H1 (cell line): ENCODE data around the gene PPP1R12A. TPM values are rescaled to one million over a fixed set of nuclear protein-coding genes. Genes with fewer than 3 reads are reported as not detected.

Experiments used
- CTCF ChIA-PET: fragments of 300-600 bp; sonication (Branson Sonifier 250); formaldehyde crosslinking; loops from one replicate; lab custom pipeline; 2021; ENCODE audit not compliant: partially characterized antibody; lab: Charles Lee
- POLR2A ChIA-PET: fragments of 300-600 bp; sonication (Branson Sonifier 250); formaldehyde crosslinking; loops from one replicate; lab custom pipeline; 2021; ENCODE audit warnings: inconsistent platforms; ENCODE audit not compliant: partially characterized antibody; lab: Charles Lee
- DNase-seq, 2 experiments: peaks; one replicate each; pipeline versions ENCODE4 v3.0.0 to v3.0.0-alpha.2; 2010 to 2022; ENCODE audit warnings: low spot score in 2 of 2, low read depth in 1 of 2, mixed read lengths in 1 of 2
- FAIRE-seq: peaks from 2 replicates; lab custom pipeline; 2011; peaks lifted over from hg19 to GRCh38; lab: Jason Lieb, UNC
- H2AFZ ChIP-seq: 2 replicates; pipeline ENCODE4 v1.8.1; 2012; ENCODE audit warnings: low read length, inconsistent platforms
- H2AK5ac ChIP-seq: 2 replicates; pipeline ENCODE4 v1.6.1; 2013; ENCODE audit warnings: low read depth, low read length
- H2BK120ac ChIP-seq: replicated peaks from 2 replicates; pipeline ENCODE3; 2013; ENCODE audit warnings: low read depth, low read length, inconsistent platforms
- H2BK12ac ChIP-seq: 2 replicates; pipeline ENCODE4 v1.6.1; 2013; ENCODE audit warnings: low read depth, low read length
- H2BK15ac ChIP-seq: 2 replicates; pipeline ENCODE4 v1.6.1; 2013; ENCODE audit warnings: low read length
- H2BK20ac ChIP-seq: 2 replicates; pipeline ENCODE4 v1.6.1; 2013; ENCODE audit warnings: low read length
- H2BK5ac ChIP-seq: 2 replicates; pipeline ENCODE4 v1.6.1; 2013; ENCODE audit warnings: low read depth, low read length
- H3K14ac ChIP-seq: 2 replicates; pipeline ENCODE4 v1.6.1; 2013; ENCODE audit warnings: inconsistent platforms; ENCODE audit not compliant: insufficient read length
- H3K18ac ChIP-seq: 2 replicates; pipeline ENCODE4 v1.6.1; 2013; ENCODE audit warnings: low read length; ENCODE audit errors: extremely low read depth
- H3K23ac ChIP-seq: 2 replicates; pipeline ENCODE4 v1.6.1; 2013; ENCODE audit warnings: inconsistent platforms; ENCODE audit not compliant: insufficient read length
- H3K23me2 ChIP-seq: 2 replicates; pipeline ENCODE4 v1.6.1; 2013; ENCODE audit warnings: low read depth, low read length
- H3K27ac ChIP-seq: 2 replicates; pipeline ENCODE4 v1.6.1; 2011; ENCODE audit warnings: low read depth, low read length, inconsistent platforms
- H3K27me3 ChIP-seq, 4 experiments: replicated peaks in 1 of 4; 1 replicate in 1 of 4; 2 replicates in 3 of 4; pipeline versions ENCODE4 v1.6.1 to v1.8.1; 2011 to 2013; ENCODE audit warnings: low read length in 3 of 4, mild to moderate bottlenecking in 3 of 4, inconsistent platforms in 2 of 4, mixed read lengths in 2 of 4, moderate library complexity in 1 of 4; ENCODE audit not compliant: control insufficient read depth in 3 of 4, insufficient read depth in 3 of 4; ENCODE audit errors: extremely low read depth in 1 of 4
- H3K36me3 ChIP-seq, 4 experiments: 2 replicates each; pipeline versions ENCODE4 v1.6.1 to v1.8.1; 2011 to 2013; ENCODE audit warnings: mild to moderate bottlenecking in 4 of 4, low read length in 3 of 4, moderate library complexity in 2 of 4, control low read depth in 1 of 4, inconsistent platforms in 1 of 4; ENCODE audit not compliant: insufficient read depth in 4 of 4, control insufficient read depth in 2 of 4
- H3K4ac ChIP-seq: replicated peaks from 2 replicates; pipeline ENCODE3; 2013; ENCODE audit warnings: low read length, low read depth, mixed read lengths, inconsistent platforms; ENCODE audit not compliant: insufficient read length
- H3K4me1 ChIP-seq, 4 experiments: replicated peaks in 1 of 4; 1 replicate in 1 of 4; 2 replicates in 3 of 4; pipeline versions ENCODE4 v1.6.1 to v1.8.1; 2011 to 2013; ENCODE audit warnings: low read length in 3 of 4, inconsistent platforms in 2 of 4, mixed read lengths in 1 of 4; ENCODE audit not compliant: insufficient read depth in 4 of 4, control insufficient read depth in 3 of 4
- H3K4me2 ChIP-seq, 2 experiments: 2 replicates each; pipeline versions ENCODE4 v1.6.1 to v1.8.1; 2011 to 2013; ENCODE audit warnings: low read depth in 2 of 2, low read length in 2 of 2, control low read depth in 1 of 2, inconsistent platforms in 1 of 2, mild to moderate bottlenecking in 1 of 2; ENCODE audit not compliant: insufficient read depth in 1 of 2
- H3K4me3 ChIP-seq, 4 experiments: fragments of 200-600, 300-600 bp in 1 of 4; sonication (generic), shearing (Covaris generic), sonication (Bioruptor Twin) in 1 of 4; 2 replicates each; pipeline versions ENCODE4 v1.5.1 to v1.8.1; 2011 to 2016; ENCODE audit warnings: low read length in 4 of 4, low read depth in 3 of 4, control low read depth in 2 of 4, inconsistent platforms in 2 of 4, mild to moderate bottlenecking in 2 of 4, mixed read lengths in 1 of 4, moderate library complexity in 1 of 4; ENCODE audit not compliant: insufficient read depth in 2 of 4; ENCODE audit errors: extremely low read depth in 1 of 4
- H3K56ac ChIP-seq: replicated peaks from 2 replicates; pipeline ENCODE3; 2013; ENCODE audit warnings: low read depth, mild to moderate bottlenecking, mixed read lengths, low read length, inconsistent platforms; ENCODE audit not compliant: insufficient read length
- H3K79me1 ChIP-seq: 2 replicates; pipeline ENCODE4 v1.6.1; 2013; ENCODE audit warnings: low read depth, low read length, control low read depth
- H3K79me2 ChIP-seq, 2 experiments: 2 replicates each; pipeline versions ENCODE4 v1.6.1 to v1.8.1; 2012 to 2013; ENCODE audit warnings: low read length in 2 of 2, mild to moderate bottlenecking in 2 of 2, inconsistent platforms in 1 of 2; ENCODE audit not compliant: insufficient read depth in 2 of 2, control insufficient read depth in 1 of 2
- H3K9ac ChIP-seq, 4 experiments: replicated peaks in 1 of 4; 1 replicate in 1 of 4; 2 replicates in 3 of 4; pipeline versions ENCODE4 v1.6.1 to v1.8.1; 2011 to 2013; ENCODE audit warnings: low read depth in 3 of 4, low read length in 3 of 4, control low read depth in 2 of 4, mild to moderate bottlenecking in 2 of 4, moderate library complexity in 2 of 4, inconsistent platforms in 1 of 4; ENCODE audit errors: extremely low read depth in 1 of 4
- H3K9me3 ChIP-seq, 2 experiments: 2 replicates each; pipeline versions ENCODE4 v1.6.1 to v1.8.1; 2012 to 2013; ENCODE audit warnings: mild to moderate bottlenecking in 2 of 2, moderate library complexity in 2 of 2, control low read depth in 1 of 2, inconsistent platforms in 1 of 2, low read depth in 1 of 2, low read length in 1 of 2, mixed read lengths in 1 of 2; ENCODE audit not compliant: insufficient read depth in 2 of 2
- H4K20me1 ChIP-seq, 2 experiments: replicated peaks in 1 of 2; 2 replicates each; pipeline versions ENCODE3 to v1.8.1; 2011 to 2013; ENCODE audit warnings: inconsistent platforms in 2 of 2, low read length in 2 of 2, mild to moderate bottlenecking in 1 of 2; ENCODE audit not compliant: insufficient read depth in 2 of 2, control insufficient read depth in 1 of 2
- H4K5ac ChIP-seq: 2 replicates; pipeline ENCODE4 v1.6.1; 2013; ENCODE audit warnings: low read length, low read depth, mixed read lengths, inconsistent platforms; ENCODE audit not compliant: insufficient read length
- H4K8ac ChIP-seq: 2 replicates; pipeline ENCODE4 v1.8.0; 2013; ENCODE audit warnings: mild to moderate bottlenecking, moderate library complexity, low read length, inconsistent platforms; ENCODE audit not compliant: insufficient read depth; ENCODE audit errors: extremely low read depth
- H4K91ac ChIP-seq: replicated peaks from 2 replicates; pipeline ENCODE3; 2013; ENCODE audit warnings: low read length, mixed read lengths, inconsistent platforms; ENCODE audit not compliant: insufficient read length
- BRCA1 ChIP-seq: IDR thresholded peaks from 2 replicates; pipeline ENCODE4 v1.6.1; 2012; ENCODE audit warnings: low read depth, low read length, improper control_type of control experiment
- CHD2 ChIP-seq: IDR thresholded peaks from 2 replicates; pipeline ENCODE4 v1.6.1; 2012; ENCODE audit warnings: low read length, improper control_type of control experiment
- EP300 ChIP-seq, 2 experiments: IDR thresholded peaks; 1 replicate in 1 of 2; 2 replicates in 1 of 2; pipeline ENCODE4 v1.6.1; 2011 to 2012; ENCODE audit warnings: low read depth in 2 of 2, low read length in 2 of 2, mild to moderate bottlenecking in 2 of 2, borderline replicate concordance in 1 of 2, inconsistent platforms in 1 of 2, moderate library complexity in 1 of 2
- FOSL1 ChIP-seq: IDR thresholded peaks from 2 replicates; pipeline ENCODE4 v1.6.1; 2011; ENCODE audit warnings: mild to moderate bottlenecking, low read depth, low read length, moderate library complexity; ENCODE audit not compliant: insufficient read depth
- HDAC6 ChIP-seq: IDR thresholded peaks from one replicate; pipeline ENCODE4 v1.7.1; 2012; ENCODE audit warnings: low read depth, mild to moderate bottlenecking, inconsistent platforms, low read length, moderate library complexity
- JUN ChIP-seq: IDR thresholded peaks from 2 replicates; pipeline ENCODE4 v1.6.1; 2011; ENCODE audit warnings: low read depth, mild to moderate bottlenecking, improper control_type of control experiment, low read length
- NRF1 ChIP-seq: IDR thresholded peaks from 2 replicates; pipeline ENCODE4 v1.6.1; 2011; ENCODE audit warnings: mild to moderate bottlenecking, low read depth, low read length, improper control_type of control experiment
- RAD21 ChIP-seq, 2 experiments: IDR thresholded peaks in 1 of 2; conservative IDR thresholded peaks in 1 of 2; 2 replicates each; pipeline ENCODE4 v1.6.1; 2011; ENCODE audit warnings: low read depth in 2 of 2, low read length in 2 of 2, improper control_type of control experiment in 1 of 2, inconsistent platforms in 1 of 2, mild to moderate bottlenecking in 1 of 2, moderate library complexity in 1 of 2
- RFX5 ChIP-seq: IDR thresholded peaks from 2 replicates; pipeline ENCODE4 v1.6.1; 2011; ENCODE audit warnings: low read depth, low read length, improper control_type of control experiment, borderline replicate concordance
- SIN3A ChIP-seq, 2 experiments: IDR thresholded peaks in 1 of 2; conservative IDR thresholded peaks in 1 of 2; 2 replicates each; pipeline ENCODE4 v1.6.1; 2011 to 2012; ENCODE audit warnings: low read length in 2 of 2, improper control_type of control experiment in 1 of 2, low read depth in 1 of 2, mild to moderate bottlenecking in 1 of 2
- SRF ChIP-seq: IDR thresholded peaks from 2 replicates; pipeline ENCODE4 v1.6.1; 2011; ENCODE audit warnings: mild to moderate bottlenecking, low read depth, low read length, moderate library complexity
- SUZ12 ChIP-seq: fragments of 200-600 bp; sonication (generic); IDR thresholded peaks from 2 replicates; pipeline ENCODE4 v1.6.1; 2012; ENCODE audit warnings: mild to moderate bottlenecking, inconsistent platforms, low read length, moderate library complexity, mixed read lengths
- polyA plus RNA-seq, 7 experiments: library from polyadenylated mRNA; depleted of rRNA in 3 of 7; stranded (reverse) in 5 of 7; unstranded in 2 of 7; fragments of >200 nt in 5 of 7; fragments of 200-250 nt in 2 of 7; gene quantifications; 1 replicate in 5 of 7; 2 replicates in 1 of 7; 4 replicates in 1 of 7; pipeline versions ENCODE4 v1.2.1 to v1.2.3, GENCODE V29; 2011 to 2013; ENCODE audit warnings: missing spikeins in 2 of 7, mixed read lengths in 2 of 7
- total RNA-seq: library from RNA; stranded (reverse); fragmentation: NEBNext Ultra II Directional; extraction: Animal tissue kit (Norgen Biotek cat#: 25700); gene quantifications from 2 replicates; pipeline ENCODE4 v1.2.1, GENCODE V29; 2021

Gene PPP1R12A
- total and polyA plus RNA-seq, 2 of the 8 experiments (the other 6 are each of a cell fraction or from before 2014, with no cell fraction given), result 14.7 to 81.5 TPM

DNA sequence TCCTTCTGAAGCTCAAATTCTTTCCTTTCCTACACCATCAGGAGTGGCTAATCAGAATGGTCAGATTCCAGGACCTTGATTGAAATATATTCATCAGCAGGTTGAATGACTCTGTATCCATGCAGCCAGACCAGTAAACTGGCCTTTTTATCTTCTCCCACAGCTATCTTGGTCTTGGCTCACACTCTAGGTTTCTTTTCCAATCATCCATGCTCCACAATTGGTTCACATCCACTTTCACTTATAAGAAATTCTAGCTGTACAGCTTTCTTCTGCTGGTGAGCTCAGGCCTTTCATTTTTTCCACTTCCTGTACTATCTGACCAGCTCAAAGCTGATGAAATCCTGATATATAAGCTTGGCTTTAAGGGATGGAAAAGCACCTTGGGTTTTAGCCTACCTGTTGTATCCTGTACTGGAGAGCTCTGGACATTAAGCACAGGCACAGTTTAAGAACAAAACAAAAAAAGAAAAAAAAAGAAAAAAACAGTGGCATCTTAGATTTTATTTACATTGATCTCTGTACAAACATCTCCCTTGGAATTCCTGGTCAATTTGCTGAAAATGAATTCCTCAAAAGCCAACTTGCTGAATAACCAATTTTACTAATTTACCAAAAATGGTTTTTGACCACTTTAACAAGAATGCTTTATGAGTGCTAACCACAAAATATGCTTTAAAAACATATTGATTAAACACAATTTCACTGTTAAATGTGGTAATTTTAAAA is 152.6 kb downstream of the PPP1R12A start:
- no peaks in the 10 kb centered on the region for H3K9me3 ChIP-seq
- no peak overlapping the region for H2BK120ac ChIP-seq
- H4K91ac ChIP-seq, result no peak overlapping the region
- ChIA-PET POLR2A (interaction anchor here (1.4 kb wide), 1 partner anchor 11 kb away, joined by 5 read pairs; no protein-coding TSS in a partner anchor), CTCF (interaction anchor here (0.7 kb wide), 2 partner anchors 91 to 235 kb away, joined by 3 read pairs; no protein-coding TSS in a partner anchor)
- no peaks in the 10 kb centered on the region for H3K79me2 ChIP-seq
- H4K20me1 ChIP-seq, result no peaks in the 10 kb centered on the region
- no peaks in the 10 kb centered on the region for H3K79me1 ChIP-seq
- H2AFZ ChIP-seq, result no peak overlapping the region
- no peak overlapping the region for H3K23ac ChIP-seq
- H2AK5ac ChIP-seq, result no peak overlapping the region
- H2BK5ac ChIP-seq, result no peak overlapping the region
- H2BK15ac ChIP-seq, result no peak overlapping the region
- no peak overlapping the region for H3K4ac ChIP-seq
- FAIRE-seq (no peak), DNase-seq (no peak)
- H3K9ac ChIP-seq, result no peak overlapping the region
- no peak overlapping the region for H3K18ac ChIP-seq
- no peak overlapping the region for H2BK12ac ChIP-seq
- H3K36me3 ChIP-seq, result peaks cover 0 to 36% (median 5%) of the 10 kb centered on the region in 4 experiments; a peak in 3 of 8 replicates
- no peak overlapping the region for H3K4me2 ChIP-seq
- peaks cover 0 to 14% (median 10%) of the 10 kb centered on the region in 4 experiments; a peak in 4 of 7 replicates for H3K4me1 ChIP-seq
- no peaks in the 10 kb centered on the region for H3K27me3 ChIP-seq
- H3K23me2 ChIP-seq, result no peaks in the 10 kb centered on the region; the same call in 1 of the 2 replicates
- H2BK20ac ChIP-seq, result no peak overlapping the region
- H3K56ac ChIP-seq, result no peak overlapping the region
- H3K4me3 ChIP-seq, result no peak overlapping the region
- H4K8ac ChIP-seq, result no peak overlapping the region
- peak overlapping the region; percentile 79 for H4K5ac ChIP-seq
- H3K27ac ChIP-seq, result no peak overlapping the region
- no peak overlapping the region for H3K14ac ChIP-seq
- TF ChIP-seq RFX5 (no peak), JUN (no peak), SRF (no peak), CHD2 (no peak), HDAC6 (no peak), EP300 (IDR thresholded peaks at IDR 0.05; ENCODE audit: borderline replicate concordance in 1 of 2, low read depth in 2 of 2, low read length in 2 of 2) (no peak), FOSL1 (no peak), SIN3A (conservative IDR thresholded peaks at IDR 0.05 in 1 of 2, IDR thresholded peaks at IDR 0.05 in 1 of 2; ENCODE audit: low read depth in 1 of 2, low read length in 2 of 2) (no peak), NRF1 (no peak), RAD21 (IDR thresholded peaks at IDR 0.05 in 1 of 2, conservative IDR thresholded peaks at IDR 0.05 in 1 of 2; ENCODE audit: low read depth in 2 of 2, low read length in 2 of 2) (no peak), SUZ12 (no peak), BRCA1 (no peak)
